ENCODE results near the gene PSD2.
"Not testable (repeated sequence)": the region's sequence is repeated elsewhere in the genome, so short reads cannot be mapped to it uniquely, and the experiment has no call there.

Gene PSD2

GRCh38 chr5:139792218-139792617 is 3.4 kb upstream of the PSD2 start:
- FAIRE-seq (no peak), DNase-seq (ENCODE audit: insufficient read length, low spot score) (no peak)
- TF ChIP-seq POLR2A (IDR thresholded peaks at IDR 0.05; ENCODE audit: low read depth, low read length), result no peak

GRCh38 chr5:139792655-139793054 is 3.0 kb upstream of the PSD2 start:
- FAIRE-seq; DNase-seq (ENCODE audit: insufficient read length, low spot score): not testable (repeated sequence)

- no peak for TF ChIP-seq POLR2A (IDR thresholded peaks at IDR 0.05; ENCODE audit: low read depth, low read length)
- FAIRE-seq (no peak), DNase-seq (ENCODE audit: insufficient read length, low spot score) (no peak)
These were observed 1.4 kb upstream of the PSD2 start for GRCh38 chr5:139794067-139794846.

GRCh38 chr5:139796061-139796806 is 626 bp downstream of the PSD2 start:
- DNase-seq (ENCODE audit: insufficient read length, low spot score) (no peak), FAIRE-seq (no peak)
- no peak for TF ChIP-seq POLR2A (IDR thresholded peaks at IDR 0.05; ENCODE audit: low read depth, low read length)

GRCh38 chr5:139797335-139797734 is 1.7 kb downstream of the PSD2 start:
- no peak for TF ChIP-seq POLR2A (IDR thresholded peaks at IDR 0.05; ENCODE audit: low read depth, low read length)
- FAIRE-seq, result no peak

GRCh38 chr5:139797856-139798510 is 2.4 kb downstream of the PSD2 start:
- no peak for TF ChIP-seq POLR2A (IDR thresholded peaks at IDR 0.05; ENCODE audit: low read depth, low read length)
- no peak for DNase-seq (ENCODE audit: insufficient read length, low spot score)

More at GRCh38 chr5:139797335-139797734, 1.7 kb downstream of the PSD2 start:
- no peak for DNase-seq (ENCODE audit: insufficient read length, low spot score)

GRCh38 chr5:139798883-139799282 is 3.3 kb downstream of the PSD2 start:
- TF ChIP-seq POLR2A (IDR thresholded peaks at IDR 0.05; ENCODE audit: low read depth, low read length), result no peak
- DNase-seq (ENCODE audit: insufficient read length, low spot score) (no peak), FAIRE-seq (no peak)

More at GRCh38 chr5:139797856-139798510, 2.4 kb downstream of the PSD2 start:
- no peak for FAIRE-seq

GRCh38 chr5:139799359-139799758 is 3.8 kb downstream of the PSD2 start:
- no peak for FAIRE-seq
- no peak for DNase-seq (ENCODE audit: insufficient read length, low spot score)
- TF ChIP-seq POLR2A (IDR thresholded peaks at IDR 0.05; ENCODE audit: low read depth, low read length), result no peak

GRCh38 chr5:139803978-139804377 is 8.4 kb downstream of the PSD2 start:
- no peak for TF ChIP-seq POLR2A (IDR thresholded peaks at IDR 0.05; ENCODE audit: low read depth, low read length)
- FAIRE-seq (no peak), DNase-seq (ENCODE audit: insufficient read length, low spot score) (no peak)

GRCh38 chr5:139804800-139805397 is 9.3 kb downstream of the PSD2 start:
- DNase-seq (ENCODE audit: insufficient read length, low spot score) (no peak), FAIRE-seq (no peak)
- TF ChIP-seq POLR2A (IDR thresholded peaks at IDR 0.05; ENCODE audit: low read depth, low read length), result no peak

- TF ChIP-seq POLR2A (IDR thresholded peaks at IDR 0.05; ENCODE audit: low read depth, low read length), result no peak
- DNase-seq (ENCODE audit: insufficient read length, low spot score) (no peak), FAIRE-seq (no peak)
These were observed 9.9 kb downstream of the PSD2 start for GRCh38 chr5:139805545-139805944.

- no peak for FAIRE-seq
- no peak for TF ChIP-seq POLR2A (IDR thresholded peaks at IDR 0.05; ENCODE audit: low read depth, low read length)
These were observed 10.5 kb downstream of the PSD2 start for GRCh38 chr5:139806111-139806510.

GRCh38 chr5:139806726-139807646 is 11.4 kb downstream of the PSD2 start:
- no peak for DNase-seq (ENCODE audit: insufficient read length, low spot score)
- no peak for FAIRE-seq
- no peak for TF ChIP-seq POLR2A (IDR thresholded peaks at IDR 0.05; ENCODE audit: low read depth, low read length)

More at GRCh38 chr5:139806111-139806510, 10.5 kb downstream of the PSD2 start:
- DNase-seq (ENCODE audit: insufficient read length, low spot score), result no peak

Data from H54 (cell line).